ENCODE results near the gene DCC.

GRCh38 chr18:53508529-53508928 lies 1168.5 kb downstream of the DCC start:
- no peak for TF ChIP-seq POLR2A (IDR thresholded peaks at IDR 0.05; ENCODE audit: low read length)
- no peak for TF ChIP-seq GATA1 (IDR thresholded peaks at IDR 0.05; ENCODE audit: low read depth, low read length)
